Right kidney (tissue), 1 donor: ENCODE data around the gene ARHGAP31.
"Not testable (repeated sequence)": the region's sequence is repeated elsewhere in the genome, so short reads cannot be mapped to it uniquely, and the experiment has no call there.

Experiments used
- DNase-seq: peaks from one replicate; pipeline ENCODE4 v3.0.0-alpha.2; 2016

Gene ARHGAP31

GRCh38 chr3:119349354-119350041 lies 55.3 kb downstream of the ARHGAP31 start:
- DNase-seq, result no peak

GRCh38 chr3:119350114-119350513 lies 55.9 kb downstream of the ARHGAP31 start:
- DNase-seq, result no peak

- DNase-seq, result no peak
Measured at GRCh38 chr3:119351581-119351980, 57.4 kb downstream of the ARHGAP31 start.

GRCh38 chr3:119352034-119352609 lies 57.9 kb downstream of the ARHGAP31 start:
- DNase-seq, result no peak

- no peak for DNase-seq
Measured at GRCh38 chr3:119352863-119353527, 58.8 kb downstream of the ARHGAP31 start.

GRCh38 chr3:119355608-119356007 lies 61.4 kb downstream of the ARHGAP31 start:
- not testable (repeated sequence) for DNase-seq

- DNase-seq, result no peak
Measured at GRCh38 chr3:119356646-119357045, 62.5 kb downstream of the ARHGAP31 start.

GRCh38 chr3:119357190-119357589 lies 63.0 kb downstream of the ARHGAP31 start:
- no peak for DNase-seq

GRCh38 chr3:119359476-119360326 lies 65.5 kb downstream of the ARHGAP31 start:
- DNase-seq, result no peak

- DNase-seq, result no peak
Measured at GRCh38 chr3:119360736-119361462, 66.7 kb downstream of the ARHGAP31 start.

GRCh38 chr3:119362010-119362409 lies 67.8 kb downstream of the ARHGAP31 start:
- no peak for DNase-seq

GRCh38 chr3:119362940-119363725 lies 69.0 kb downstream of the ARHGAP31 start:
- DNase-seq, result no peak

- DNase-seq, result no peak
Measured at GRCh38 chr3:119364401-119364800, 70.2 kb downstream of the ARHGAP31 start.

GRCh38 chr3:119365418-119365817 lies 71.2 kb downstream of the ARHGAP31 start:
- DNase-seq, result no peak

GRCh38 chr3:119367000-119367399 lies 72.8 kb downstream of the ARHGAP31 start:
- no peak for DNase-seq

- no peak for DNase-seq
Measured at GRCh38 chr3:119368298-119368697, 74.1 kb downstream of the ARHGAP31 start.

GRCh38 chr3:119371786-119372185 lies 77.6 kb downstream of the ARHGAP31 start:
- not testable (repeated sequence) for DNase-seq

GRCh38 chr3:119375106-119375505 lies 80.9 kb downstream of the ARHGAP31 start:
- no peak for DNase-seq

- DNase-seq, result no peak
Measured at GRCh38 chr3:119375510-119375909, 81.3 kb downstream of the ARHGAP31 start.

GRCh38 chr3:119376758-119377157 lies 82.6 kb downstream of the ARHGAP31 start:
- DNase-seq, result no peak

GRCh38 chr3:119378259-119378803 lies 84.1 kb downstream of the ARHGAP31 start:
- no peak for DNase-seq
